MM.1S (cell line): ENCODE data around the gene NXN.

Experiments
- CTCF ChIP-seq: fragments of 300-600 bp; sonication (generic); IDR thresholded peaks from 2 replicates; pipeline ENCODE4 v1.5.1; 2016; ENCODE audit warnings: antibody characterized with exemption, low read length, mixed read lengths
- EZH2 ChIP-seq: fragments of 300-600 bp; sonication (generic); optimal IDR thresholded peaks from 2 replicates; pipeline ENCODE3; 2017; ENCODE audit warnings: low read depth, mild to moderate bottlenecking, antibody characterized with exemption, low read length, mixed read lengths

- no peak for TF ChIP-seq CTCF
- no peak for TF ChIP-seq EZH2
These were observed 54.7 kb downstream of the NXN start for GRCh38 chr17:924711-925475.
